ENCODE measurements around the gene RSAD1. TPM values are rescaled to one million over a fixed set of nuclear protein-coding genes. Genes with fewer than 3 reads are reported as not detected.

Gene RSAD1
- total and polyA plus RNA-seq, 4 donors, result 20.1 to 43.2 (median 29.9) TPM

GRCh38 chr17:50482110-50482509 is 3.5 kb downstream of the RSAD1 start:
- no peak for ATAC-seq (ENCODE audit: insufficient read depth, low FRiP score)
- no peak overlapping the region for H3K27ac ChIP-seq (ENCODE audit: low read depth in 1 of 2, low read length in 1 of 2)
- no peaks in the 10 kb centered on the region for H3K27me3 ChIP-seq (ENCODE audit: control insufficient read depth in 3 of 3, insufficient read depth in 3 of 3, low read length in 2 of 3)
- peaks cover 6 to 32% (median 9%) of the 10 kb centered on the region in 4 donors for H3K36me3 ChIP-seq (ENCODE audit: control insufficient read depth in 4 of 4, insufficient read depth in 4 of 4, low read length in 4 of 4)
- 93 to 96% methylated on average over 23 of the region's 23 CpGs for WGBS, 2 donors
- no peak for DNase-seq
- no peak overlapping the region for H3K4me3 ChIP-seq
- H3K4me1 ChIP-seq (ENCODE audit: control insufficient read depth in 5 of 5, insufficient read depth in 5 of 5, low read length in 5 of 5), result peaks cover 0 to 12% (median 6%) of the 10 kb centered on the region in 5 donors
- TF ChIP-seq, protein P1, sequence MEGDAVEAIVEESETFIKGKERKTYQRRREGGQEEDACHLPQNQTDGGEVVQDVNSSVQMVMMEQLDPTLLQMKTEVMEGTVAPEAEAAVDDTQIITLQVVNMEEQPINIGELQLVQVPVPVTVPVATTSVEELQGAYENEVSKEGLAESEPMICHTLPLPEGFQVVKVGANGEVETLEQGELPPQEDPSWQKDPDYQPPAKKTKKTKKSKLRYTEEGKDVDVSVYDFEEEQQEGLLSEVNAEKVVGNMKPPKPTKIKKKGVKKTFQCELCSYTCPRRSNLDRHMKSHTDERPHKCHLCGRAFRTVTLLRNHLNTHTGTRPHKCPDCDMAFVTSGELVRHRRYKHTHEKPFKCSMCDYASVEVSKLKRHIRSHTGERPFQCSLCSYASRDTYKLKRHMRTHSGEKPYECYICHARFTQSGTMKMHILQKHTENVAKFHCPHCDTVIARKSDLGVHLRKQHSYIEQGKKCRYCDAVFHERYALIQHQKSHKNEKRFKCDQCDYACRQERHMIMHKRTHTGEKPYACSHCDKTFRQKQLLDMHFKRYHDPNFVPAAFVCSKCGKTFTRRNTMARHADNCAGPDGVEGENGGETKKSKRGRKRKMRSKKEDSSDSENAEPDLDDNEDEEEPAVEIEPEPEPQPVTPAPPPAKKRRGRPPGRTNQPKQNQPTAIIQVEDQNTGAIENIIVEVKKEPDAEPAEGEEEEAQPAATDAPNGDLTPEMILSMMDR (IDR thresholded peaks at IDR 0.05; ENCODE audit: control extremely low read depth, extremely low read depth), result no peak
- no peaks in the 10 kb centered on the region for H3K9me3 ChIP-seq (ENCODE audit: control insufficient read depth in 4 of 4, insufficient read depth in 3 of 4, low read length in 3 of 4)
- H3K9ac ChIP-seq (ENCODE audit: insufficient read depth in 1 of 2, low read length in 2 of 2), result no peak overlapping the region

DNA sequence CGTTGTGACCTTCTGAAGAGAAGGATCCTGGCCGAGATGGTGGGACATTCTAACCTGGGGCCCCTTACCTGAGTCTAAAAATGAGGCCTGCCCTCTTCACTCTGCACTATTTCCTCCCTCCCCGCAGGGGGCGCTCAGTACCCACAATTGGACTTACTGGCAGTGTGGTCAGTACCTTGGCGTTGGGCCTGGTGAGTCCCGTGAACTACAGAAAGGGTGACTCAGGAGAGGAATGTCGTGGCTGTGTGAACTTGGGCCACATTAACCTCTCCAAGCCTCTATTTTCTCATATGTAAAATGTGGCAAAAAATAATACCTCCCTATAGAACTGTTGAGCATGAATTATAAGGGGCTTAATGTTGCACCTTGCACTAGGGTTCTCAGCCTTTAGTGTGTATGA is 3.9 kb downstream of the RSAD1 start:
- 14 to 18% methylated on average over 7 of the region's 7 CpGs for WGBS, 2 donors
- Histone ChIP-seq H3K4me1 (ENCODE audit: control insufficient read depth in 5 of 5, insufficient read depth in 5 of 5, low read length in 5 of 5) (peaks cover 0 to 12% (median 6%) of the 10 kb centered on the region in 5 donors), H3K4me3 (no peak overlapping the region)

GRCh38 chr17:50483266-50483665 is 4.6 kb downstream of the RSAD1 start:
- Histone ChIP-seq H3K36me3 (ENCODE audit: control insufficient read depth in 4 of 4, insufficient read depth in 4 of 4, low read length in 4 of 4) (peaks cover 6 to 36% (median 11%) of the 10 kb centered on the region in 4 donors), H3K9me3 (ENCODE audit: control insufficient read depth in 4 of 4, insufficient read depth in 3 of 4, low read length in 3 of 4) (no peaks in the 10 kb centered on the region), H3K27ac (ENCODE audit: low read depth in 1 of 2, low read length in 1 of 2) (no peak overlapping the region), H3K4me3 (no peak overlapping the region), H3K9ac (ENCODE audit: insufficient read depth in 1 of 2, low read length in 2 of 2) (no peak overlapping the region), H3K27me3 (ENCODE audit: control insufficient read depth in 3 of 3, insufficient read depth in 3 of 3, low read length in 2 of 3) (no peaks in the 10 kb centered on the region), H3K4me1 (ENCODE audit: control insufficient read depth in 5 of 5, insufficient read depth in 5 of 5, low read length in 5 of 5) (peaks cover 0 to 8% (median 6%) of the 10 kb centered on the region in 5 donors)
- TF ChIP-seq, protein P1 (IDR thresholded peaks at IDR 0.05; ENCODE audit: control extremely low read depth, extremely low read depth), result no peak
- 88 to 90% methylated on average over 5 of the region's 5 CpGs for WGBS, 2 donors
- no peak for ATAC-seq (ENCODE audit: insufficient read depth, low FRiP score)
- no peak for DNase-seq

More for the DNA sequence above, 3.9 kb downstream of the RSAD1 start:
- Histone ChIP-seq H3K27me3 (ENCODE audit: control insufficient read depth in 3 of 3, insufficient read depth in 3 of 3, low read length in 2 of 3) (no peaks in the 10 kb centered on the region), H3K9me3 (ENCODE audit: control insufficient read depth in 4 of 4, insufficient read depth in 3 of 4, low read length in 3 of 4) (no peaks in the 10 kb centered on the region), H3K9ac (ENCODE audit: insufficient read depth in 1 of 2, low read length in 2 of 2) (no peak overlapping the region), H3K27ac (ENCODE audit: low read depth in 1 of 2, low read length in 1 of 2) (peak overlapping the region in 1 of 2 donors; percentile 73), H3K36me3 (ENCODE audit: control insufficient read depth in 4 of 4, insufficient read depth in 4 of 4, low read length in 4 of 4) (peaks cover 6 to 36% (median 11%) of the 10 kb centered on the region in 4 donors)
- ATAC-seq (ENCODE audit: insufficient read depth, low FRiP score) (peak; percentile 55), DNase-seq (peak; percentile 84 to 86 (median 85))
- TF ChIP-seq, protein P1 (IDR thresholded peaks at IDR 0.05; ENCODE audit: control extremely low read depth, extremely low read depth), result peak; percentile 68
